ENCODE measurements around the gene DEPDC5.

DNA sequence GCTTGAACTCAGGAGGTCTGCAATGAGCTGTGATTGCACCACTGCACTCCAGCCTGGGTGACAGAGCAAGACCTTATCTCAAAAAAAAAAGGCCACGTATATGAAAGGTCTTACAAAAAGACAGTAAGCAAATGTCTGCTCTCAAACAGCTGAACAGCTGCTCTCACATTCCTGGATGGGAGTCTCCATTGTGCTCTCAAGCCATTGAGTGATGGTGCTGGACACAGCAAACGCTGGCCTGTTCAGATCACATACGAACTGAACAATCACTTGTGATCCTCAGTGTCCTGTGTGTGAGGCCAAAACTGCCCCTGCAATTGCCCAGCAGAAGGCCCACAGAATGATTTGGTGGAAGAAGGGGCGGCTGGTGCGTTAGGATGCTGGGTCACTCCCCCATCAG, 156.2 kb downstream of the DEPDC5 start:
- TF ChIP-seq, protein P1, sequence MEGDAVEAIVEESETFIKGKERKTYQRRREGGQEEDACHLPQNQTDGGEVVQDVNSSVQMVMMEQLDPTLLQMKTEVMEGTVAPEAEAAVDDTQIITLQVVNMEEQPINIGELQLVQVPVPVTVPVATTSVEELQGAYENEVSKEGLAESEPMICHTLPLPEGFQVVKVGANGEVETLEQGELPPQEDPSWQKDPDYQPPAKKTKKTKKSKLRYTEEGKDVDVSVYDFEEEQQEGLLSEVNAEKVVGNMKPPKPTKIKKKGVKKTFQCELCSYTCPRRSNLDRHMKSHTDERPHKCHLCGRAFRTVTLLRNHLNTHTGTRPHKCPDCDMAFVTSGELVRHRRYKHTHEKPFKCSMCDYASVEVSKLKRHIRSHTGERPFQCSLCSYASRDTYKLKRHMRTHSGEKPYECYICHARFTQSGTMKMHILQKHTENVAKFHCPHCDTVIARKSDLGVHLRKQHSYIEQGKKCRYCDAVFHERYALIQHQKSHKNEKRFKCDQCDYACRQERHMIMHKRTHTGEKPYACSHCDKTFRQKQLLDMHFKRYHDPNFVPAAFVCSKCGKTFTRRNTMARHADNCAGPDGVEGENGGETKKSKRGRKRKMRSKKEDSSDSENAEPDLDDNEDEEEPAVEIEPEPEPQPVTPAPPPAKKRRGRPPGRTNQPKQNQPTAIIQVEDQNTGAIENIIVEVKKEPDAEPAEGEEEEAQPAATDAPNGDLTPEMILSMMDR (IDR thresholded peaks at IDR 0.05; ENCODE audit: low read depth, low read length, poor library complexity, severe bottlenecking) = no peak
- no peak for TF ChIP-seq EZH2phosphoT487 (IDR thresholded peaks at IDR 0.05; ENCODE audit: borderline replicate concordance, low read length)
